ENCODE measurements around the gene PTPN12. TPM values are rescaled to one million over a fixed set of nuclear protein-coding genes. Genes with fewer than 3 reads are reported as not detected.
"Not testable (repeated sequence)": the region's sequence is repeated elsewhere in the genome, so short reads cannot be mapped to it uniquely, and the experiment has no call there.

The PTPN12 gene
- total RNA-seq, 2 donors from 2014 or later: 13.6 to 21.9 TPM

DNA sequence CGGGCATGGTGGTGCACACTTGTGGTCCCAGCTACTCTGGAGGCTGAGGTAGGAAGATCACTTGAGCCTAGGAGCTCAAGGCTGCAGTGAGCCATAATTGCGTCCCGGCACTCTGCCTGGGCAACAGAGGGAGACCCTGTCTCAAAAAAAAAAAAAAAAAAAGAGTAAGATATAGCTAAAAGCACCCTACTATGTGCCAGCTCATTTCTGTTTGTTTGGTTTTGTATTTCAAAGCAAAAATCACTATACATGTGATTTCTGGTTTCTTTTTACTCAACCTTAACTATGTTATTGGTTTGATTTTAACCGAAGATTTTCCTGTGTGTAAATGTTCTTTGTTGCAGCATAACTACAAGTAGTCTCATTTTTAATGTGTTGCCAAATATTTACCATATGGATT is 92.7 kb downstream of the PTPN12 start:
- Mint-ChIP-seq H3K27ac (no peak overlapping the region), H3K36me3 (no peaks in the 10 kb centered on the region), H3K9me3 (no peaks in the 10 kb centered on the region)
- ATAC-seq: no peak
- DNase-seq (ENCODE audit: low spot score in 2 of 2): no peak

DNA sequence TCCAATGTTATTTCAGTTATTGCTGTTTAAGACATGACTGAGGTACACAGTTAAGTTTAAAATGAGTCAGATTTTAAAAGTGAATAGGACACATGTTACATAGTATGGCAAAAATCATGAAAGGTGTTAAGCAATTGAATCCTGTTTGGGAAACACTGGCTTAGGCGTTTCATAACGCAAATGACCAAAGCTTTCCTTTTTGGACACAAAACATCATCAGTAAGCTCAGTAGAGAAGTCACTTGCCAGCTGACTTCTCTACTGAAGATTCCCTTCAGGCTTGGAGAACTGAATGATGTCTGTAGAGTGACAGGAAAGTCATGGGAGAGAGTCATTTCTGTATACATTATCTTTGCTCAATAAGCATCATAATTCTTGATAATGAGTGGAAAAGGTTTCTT is 94.7 kb downstream of the PTPN12 start:
- Mint-ChIP-seq H3K27ac (no peak overlapping the region), H3K36me3 (no peaks in the 10 kb centered on the region), H3K9me3 (no peaks in the 10 kb centered on the region)
- DNase-seq (ENCODE audit: low spot score in 2 of 2) (no peak), ATAC-seq (no peak)

DNA sequence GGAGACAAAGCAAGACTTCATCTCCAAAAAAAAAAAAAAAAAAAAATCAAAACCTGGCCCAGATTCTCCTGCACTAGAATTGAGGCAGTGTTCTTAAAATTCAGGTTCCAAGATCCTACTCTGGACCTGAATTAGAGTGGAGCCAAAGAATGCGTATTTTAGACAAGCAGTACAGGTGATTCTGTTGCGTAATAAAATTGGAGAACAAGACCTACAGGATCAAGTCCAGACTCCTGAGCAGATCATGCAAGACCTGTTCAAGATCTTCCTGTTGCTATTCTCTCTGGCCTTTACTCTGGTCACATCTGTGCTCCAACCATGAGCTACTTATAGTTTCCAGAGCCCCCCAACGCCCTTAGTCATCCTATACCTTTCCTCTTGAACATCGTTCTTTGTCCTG is 107.7 kb downstream of the PTPN12 start:
- Mint-ChIP-seq H3K9me3 (no peaks in the 10 kb centered on the region), H3K27ac (no peak overlapping the region), H3K36me3 (no peaks in the 10 kb centered on the region)
- ATAC-seq: no peak
- no peak for DNase-seq (ENCODE audit: low spot score in 2 of 2)

DNA sequence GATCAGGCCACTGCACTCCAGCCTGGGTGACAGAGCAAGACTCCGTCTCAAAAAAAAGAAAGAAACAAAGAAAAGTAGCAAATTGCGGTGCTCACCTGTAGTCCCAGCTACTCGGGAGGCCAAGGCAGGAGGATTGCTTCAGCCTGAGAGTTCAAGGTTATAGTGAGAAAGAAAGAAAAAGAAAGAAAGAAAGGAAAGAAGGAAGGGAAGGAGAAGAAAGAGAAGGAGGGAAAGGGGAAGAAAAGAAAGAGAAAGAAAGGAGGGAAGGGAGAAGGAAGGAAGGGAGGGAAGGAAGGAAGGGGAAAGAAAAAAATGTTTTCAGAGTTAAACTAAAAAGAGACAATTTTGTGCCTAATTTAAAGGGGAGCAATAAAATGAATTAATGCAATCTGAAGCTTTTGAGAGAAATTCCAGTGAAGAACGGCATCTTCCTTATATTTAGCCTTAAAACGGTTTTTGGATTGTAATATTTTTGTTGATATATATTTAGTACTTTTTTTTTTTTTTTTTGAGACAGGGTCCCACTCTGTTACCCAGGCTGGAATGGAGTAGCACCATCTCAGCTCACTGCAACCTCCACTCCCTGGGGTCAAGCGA is 111.7 kb downstream of the PTPN12 start:
- Mint-ChIP-seq H3K36me3 (no peaks in the 10 kb centered on the region), H3K27ac (no peak overlapping the region)
- ATAC-seq: no peak

DNA sequence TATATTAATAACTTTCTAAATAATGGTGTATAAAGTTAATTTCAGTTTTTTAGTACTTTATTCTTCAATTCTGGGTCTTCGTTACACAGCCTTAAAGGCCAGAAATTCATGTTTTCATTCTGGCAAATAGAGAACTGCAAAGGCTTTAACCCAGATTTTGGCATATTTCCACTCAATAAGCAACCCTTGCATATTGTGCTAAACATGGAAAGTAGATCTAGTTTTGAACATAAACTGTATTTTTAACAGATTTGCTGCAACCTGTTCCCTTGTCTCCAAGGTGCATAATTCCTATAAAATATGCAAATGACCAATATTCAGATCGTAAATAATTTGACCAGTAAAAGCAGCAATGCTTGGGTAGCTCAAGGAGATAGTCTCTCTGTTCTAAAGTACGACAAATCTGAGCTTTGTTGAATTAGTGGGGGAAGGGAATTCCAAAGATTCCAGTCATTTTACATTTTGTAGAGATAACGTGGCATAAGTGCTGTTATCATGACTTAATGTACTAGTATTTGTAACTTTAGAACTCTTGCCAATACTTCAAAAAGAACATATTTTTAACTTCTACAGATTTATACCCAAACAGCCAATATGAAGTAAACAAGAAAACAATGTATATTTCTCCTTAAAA is 112.7 kb downstream of the PTPN12 start:
- Mint-ChIP-seq H3K36me3 (no peaks in the 10 kb centered on the region), H3K9me3 (no peaks in the 10 kb centered on the region), H3K27ac (no peak overlapping the region)
- DNase-seq (ENCODE audit: low spot score in 2 of 2) (no peak), ATAC-seq (no peak)

More for the DNA sequence above, 111.7 kb downstream of the PTPN12 start:
- H3K9me3 Mint-ChIP-seq: no peaks in the 10 kb centered on the region
- no peak for DNase-seq (ENCODE audit: low spot score in 2 of 2)

DNA sequence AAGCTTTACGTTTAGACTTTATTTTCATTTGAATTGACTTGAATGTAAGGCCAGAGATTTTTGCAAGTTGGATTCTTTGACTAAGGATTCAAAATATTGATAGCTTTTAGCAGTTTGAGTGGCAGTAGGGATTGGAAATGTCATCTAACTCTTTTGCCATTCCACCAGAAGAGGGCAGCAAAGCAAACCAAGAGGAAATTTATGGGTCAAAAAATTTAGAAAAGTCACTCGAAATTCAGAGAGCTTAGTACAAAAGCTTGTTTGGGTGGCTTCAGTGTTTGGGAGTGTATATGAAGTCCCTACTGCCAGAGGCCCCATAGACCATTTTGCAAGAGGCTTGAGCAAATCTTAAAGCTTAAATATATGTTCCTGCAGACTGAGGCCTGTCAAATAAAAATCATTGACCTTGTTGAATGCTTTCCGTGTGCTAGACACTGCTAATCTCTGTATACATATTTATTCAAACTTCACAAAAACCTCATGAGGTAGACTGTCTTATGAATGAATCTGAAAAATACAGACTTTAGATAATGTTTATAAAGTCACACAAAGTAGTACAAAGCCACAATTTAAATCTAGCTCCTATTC is 114.6 kb downstream of the PTPN12 start:
- H3K9me3 Mint-ChIP-seq: no peaks in the 10 kb centered on the region
- no peaks in the 10 kb centered on the region for H3K36me3 Mint-ChIP-seq
- DNase-seq (ENCODE audit: low spot score in 2 of 2) (peak in 1 of 2 donors; percentile 51), ATAC-seq (no peak)
- no peak overlapping the region for H3K27ac Mint-ChIP-seq

DNA sequence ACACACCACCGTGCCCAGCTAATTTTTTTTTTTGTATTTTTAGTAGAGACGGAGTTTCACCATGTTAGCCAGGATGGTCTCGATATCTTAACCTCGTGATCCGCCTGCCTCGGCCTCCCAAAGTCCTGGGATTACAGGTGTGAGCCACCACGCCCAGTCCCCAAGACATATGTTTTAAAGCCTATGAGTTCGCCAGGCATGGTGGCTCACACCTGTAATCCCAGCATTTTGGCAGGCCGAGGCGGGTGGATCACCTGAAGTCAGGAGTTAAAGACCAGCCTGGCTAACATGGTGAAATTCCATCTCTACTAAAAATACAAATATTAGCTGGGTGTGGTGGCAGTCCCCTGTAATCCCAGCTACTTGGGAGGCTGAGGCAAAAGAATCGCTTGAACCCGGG is 115.7 kb downstream of the PTPN12 start:
- ATAC-seq: not testable (repeated sequence)

DNA sequence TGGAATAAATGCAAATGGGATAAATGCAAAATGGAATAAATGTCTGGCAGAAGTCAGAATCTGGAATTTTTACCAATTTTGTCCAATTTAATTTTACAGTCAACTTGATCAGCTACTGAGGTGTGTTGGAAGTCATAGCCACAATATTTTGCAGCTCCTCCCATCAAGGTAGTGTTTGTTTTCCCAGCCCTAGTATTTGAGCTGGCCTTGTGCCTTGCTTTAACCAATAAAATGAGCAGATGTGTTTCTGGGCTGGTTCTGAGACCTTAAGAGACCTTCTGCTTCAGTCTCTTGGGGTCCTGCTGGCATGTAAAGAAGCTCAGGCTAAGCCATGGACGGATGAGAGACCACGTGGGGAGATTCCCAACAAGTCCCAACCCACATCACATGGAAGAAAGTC is 116.5 kb downstream of the PTPN12 start:
- DNase-seq (ENCODE audit: low spot score in 2 of 2) (no peak), ATAC-seq (no peak)
- no peak overlapping the region for H3K27ac Mint-ChIP-seq
- no peaks in the 10 kb centered on the region for H3K9me3 Mint-ChIP-seq
- H3K36me3 Mint-ChIP-seq: no peaks in the 10 kb centered on the region

More for the DNA sequence above, 115.7 kb downstream of the PTPN12 start:
- H3K27ac Mint-ChIP-seq; DNase-seq (ENCODE audit: low spot score in 2 of 2); H3K36me3 Mint-ChIP-seq; H3K9me3 Mint-ChIP-seq: not testable (repeated sequence)

DNA sequence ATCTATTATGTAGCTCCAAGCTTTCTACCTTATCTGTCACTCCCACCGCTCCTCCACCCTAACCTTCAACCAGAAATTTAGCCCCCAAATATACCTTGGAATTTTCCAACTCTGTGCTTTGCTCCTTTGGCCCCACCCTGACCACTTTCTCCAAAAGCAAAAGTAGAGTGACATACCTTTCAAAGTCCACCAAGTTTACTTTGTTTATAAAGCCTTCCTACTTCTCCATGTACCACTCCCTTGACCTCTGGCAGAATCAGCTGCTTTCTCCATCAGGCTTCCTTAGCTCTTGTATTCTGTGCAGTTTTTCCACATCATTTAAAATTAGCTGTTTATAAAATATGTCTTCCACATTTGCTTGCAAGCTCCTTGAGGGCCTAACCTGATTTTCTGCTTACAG is 118.3 kb downstream of the PTPN12 start:
- Mint-ChIP-seq H3K27ac (no peak overlapping the region), H3K36me3 (no peaks in the 10 kb centered on the region), H3K9me3 (no peaks in the 10 kb centered on the region)
- ATAC-seq (no peak), DNase-seq (ENCODE audit: low spot score in 2 of 2) (no peak)

DNA sequence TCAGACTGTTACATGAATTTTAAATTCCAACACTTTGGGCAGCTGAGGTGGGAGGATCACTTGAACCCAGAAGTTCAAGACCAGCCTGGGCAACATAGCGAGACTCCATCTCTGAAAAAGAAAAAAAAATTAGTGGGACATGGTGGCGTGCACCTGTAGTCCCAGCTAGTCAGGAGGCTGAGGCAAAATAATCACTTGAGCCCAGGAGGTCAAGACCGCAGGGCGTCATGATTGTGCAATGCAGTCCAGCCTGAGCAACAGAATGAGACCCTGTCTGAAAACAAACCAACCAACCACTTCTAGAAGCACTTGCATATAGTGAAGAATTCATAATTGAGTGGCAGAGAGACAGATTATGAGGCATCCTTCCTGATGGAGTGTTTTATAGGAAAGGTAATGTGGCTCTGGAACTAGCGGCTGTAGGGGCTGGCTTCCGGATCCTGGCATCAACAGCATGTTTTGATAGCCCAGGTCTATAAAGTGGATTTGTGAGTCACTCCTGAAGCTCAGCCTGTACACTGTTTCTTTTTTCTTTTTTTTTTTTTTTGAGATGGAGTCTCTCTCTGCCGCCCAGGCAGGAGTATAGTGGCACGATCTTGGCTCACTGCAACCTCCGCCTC is 118.9 kb downstream of the PTPN12 start:
- Mint-ChIP-seq H3K27ac (no peak overlapping the region), H3K36me3 (no peaks in the 10 kb centered on the region), H3K9me3 (no peaks in the 10 kb centered on the region)
- DNase-seq (ENCODE audit: low spot score in 2 of 2): no peak
- no peak for ATAC-seq

DNA sequence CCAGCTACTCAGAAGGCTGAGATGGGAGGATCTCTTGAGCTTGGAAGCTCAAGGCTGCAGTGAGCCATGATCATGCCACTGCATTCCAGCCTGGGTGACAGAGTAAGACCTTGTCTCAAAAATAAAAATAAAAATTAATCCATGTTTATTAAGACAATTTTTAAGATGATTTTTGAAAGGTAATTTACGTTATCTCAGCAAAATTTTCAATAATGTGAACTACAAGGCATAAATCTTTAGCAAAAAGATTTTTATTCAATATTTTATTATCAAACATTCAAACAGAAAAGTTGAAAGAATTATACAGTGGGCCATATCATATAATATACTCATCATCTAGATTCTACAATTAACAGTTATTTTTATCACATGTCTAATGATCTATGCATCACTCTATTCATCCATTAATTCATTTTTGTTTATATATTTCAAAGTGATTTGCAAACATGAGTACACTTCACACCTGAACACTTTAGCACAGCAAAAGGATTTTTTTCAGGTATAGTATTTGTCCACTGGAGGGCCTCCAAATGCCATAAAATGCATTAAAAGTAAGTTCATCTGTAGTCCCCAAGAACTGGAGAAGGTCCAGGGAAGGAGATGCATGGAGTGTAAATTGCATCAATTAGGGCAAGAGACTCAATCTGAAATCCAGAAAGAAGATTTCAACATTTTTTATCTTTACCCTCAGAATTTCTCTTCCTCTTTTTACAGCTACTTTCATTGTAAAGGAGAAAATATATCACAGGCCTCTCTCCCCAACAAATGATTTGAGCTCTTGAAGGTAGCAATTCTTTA is 120.5 kb downstream of the PTPN12 start:
- ATAC-seq (peak; percentile 58 to 69), DNase-seq (ENCODE audit: low spot score in 2 of 2) (peak in 1 of 2 donors; percentile 14)
- Mint-ChIP-seq H3K27ac (no peak overlapping the region), H3K36me3 (no peaks in the 10 kb centered on the region), H3K9me3 (no peaks in the 10 kb centered on the region)

DNA sequence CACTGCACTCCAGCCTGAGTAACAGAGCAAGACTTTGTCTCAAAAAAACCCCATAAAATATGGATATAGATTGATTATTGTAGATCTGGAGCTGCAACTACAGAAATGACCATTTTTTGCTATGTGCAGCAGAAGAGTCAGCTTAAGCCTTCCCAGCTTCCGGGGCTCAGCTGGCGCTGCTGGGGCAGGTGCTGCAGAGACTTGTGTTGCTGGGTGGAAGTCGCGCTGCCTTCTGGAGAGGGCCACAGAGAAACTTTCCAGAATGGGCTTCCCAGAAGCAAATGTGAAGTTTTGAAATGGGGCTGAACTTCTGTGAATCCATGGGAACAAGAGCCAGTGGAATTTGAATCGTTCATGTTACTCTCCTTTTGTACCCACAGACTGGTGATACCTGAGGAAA is 121.8 kb downstream of the PTPN12 start:
- Mint-ChIP-seq H3K36me3 (no peaks in the 10 kb centered on the region), H3K9me3 (no peaks in the 10 kb centered on the region), H3K27ac (no peak overlapping the region)
- ATAC-seq: no peak
- no peak for DNase-seq (ENCODE audit: low spot score in 2 of 2)

DNA sequence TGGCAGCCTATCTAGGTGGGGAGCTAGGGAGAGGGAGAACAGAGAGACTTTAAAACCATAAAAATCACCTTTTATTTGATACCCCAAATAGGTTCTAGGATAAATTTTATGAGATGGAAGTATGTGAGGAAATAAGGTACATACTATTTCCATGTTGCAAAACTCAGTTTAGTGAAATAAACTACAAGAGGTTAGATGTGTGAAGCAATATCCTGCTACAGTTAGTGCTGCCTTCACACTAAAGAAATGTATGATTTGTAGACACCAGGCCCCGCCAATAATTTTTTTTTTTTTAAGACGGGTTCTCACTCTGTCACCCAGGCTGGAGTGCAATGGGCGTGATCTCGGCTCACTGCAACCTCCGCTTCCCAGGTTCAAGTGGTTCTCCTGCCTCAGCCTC is 124.7 kb downstream of the PTPN12 start:
- DNase-seq (ENCODE audit: low spot score in 2 of 2): no peak
- H3K27ac Mint-ChIP-seq: peak overlapping the region in 1 of 2 donors; percentile 36
- H3K36me3 Mint-ChIP-seq: no peaks in the 10 kb centered on the region
- no peak for ATAC-seq
- H3K9me3 Mint-ChIP-seq: no peaks in the 10 kb centered on the region

DNA sequence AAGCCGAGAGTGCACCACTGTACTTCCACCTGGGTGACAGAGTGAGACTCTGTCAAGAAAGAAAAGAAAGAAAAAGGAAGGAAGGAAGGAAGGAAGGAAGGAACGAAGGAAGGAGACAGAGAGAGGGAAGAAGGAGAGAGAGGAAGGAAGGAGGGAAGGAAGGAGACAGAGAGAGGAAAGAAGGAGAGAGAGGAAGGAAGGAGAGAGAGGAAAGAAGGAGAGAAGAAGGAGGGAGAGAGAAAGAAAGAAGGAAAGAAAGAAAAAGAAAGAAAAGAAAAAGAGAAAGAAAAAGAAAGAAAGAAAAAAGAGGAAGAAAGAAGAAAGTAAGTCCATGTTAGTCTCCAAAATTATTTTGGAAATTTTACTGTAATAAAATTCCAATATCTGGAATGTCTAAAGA is 125.8 kb downstream of the PTPN12 start:
- H3K27ac Mint-ChIP-seq: peak overlapping the region in 1 of 2 donors; percentile 6
- H3K9me3 Mint-ChIP-seq: no peaks in the 10 kb centered on the region
- DNase-seq (ENCODE audit: low spot score in 2 of 2): no peak
- ATAC-seq: no peak
- H3K36me3 Mint-ChIP-seq: no peaks in the 10 kb centered on the region

DNA sequence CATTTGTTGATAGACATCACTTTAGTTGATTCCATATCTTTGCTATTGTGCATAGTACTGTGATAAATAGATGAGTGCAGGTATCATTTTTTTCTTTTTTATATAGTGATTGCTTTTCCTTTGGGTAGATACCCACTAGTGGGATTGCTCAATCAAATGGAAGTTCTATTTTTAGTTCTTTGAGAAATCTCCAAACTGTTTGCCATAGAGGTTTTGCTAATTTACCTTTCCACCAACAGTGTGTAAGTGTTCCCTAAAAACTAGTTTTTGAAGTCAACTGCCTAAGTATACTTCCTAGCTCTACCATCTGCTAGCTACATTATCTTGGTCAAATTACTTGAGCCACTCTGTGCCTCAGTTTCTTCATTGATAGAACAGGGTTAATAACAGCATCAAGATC is 127.6 kb downstream of the PTPN12 start:
- no peak for DNase-seq (ENCODE audit: low spot score in 2 of 2)
- Mint-ChIP-seq H3K9me3 (no peaks in the 10 kb centered on the region), H3K36me3 (no peaks in the 10 kb centered on the region), H3K27ac (no peak overlapping the region)
- ATAC-seq: no peak

DNA sequence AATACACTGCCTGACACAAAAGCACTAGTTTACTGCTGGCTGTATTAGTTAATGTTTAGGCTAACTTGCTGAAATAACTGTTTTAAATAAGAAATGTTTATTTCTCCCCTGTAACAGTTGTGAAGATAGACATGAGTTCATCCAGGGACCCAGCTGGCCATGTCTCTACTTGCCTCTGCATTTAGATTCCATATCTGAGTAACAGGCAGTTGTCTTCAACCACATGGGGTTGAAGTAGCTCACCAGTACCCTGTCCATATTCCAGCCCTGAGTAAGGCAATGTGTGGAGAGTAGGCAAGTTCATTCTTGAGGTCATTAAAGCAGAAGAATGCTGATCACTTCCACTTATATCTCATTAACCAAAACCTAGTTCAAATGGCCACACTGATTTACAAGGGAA is 128.1 kb downstream of the PTPN12 start:
- Mint-ChIP-seq H3K27ac (no peak overlapping the region), H3K36me3 (no peaks in the 10 kb centered on the region), H3K9me3 (no peaks in the 10 kb centered on the region)
- no peak for ATAC-seq
- DNase-seq (ENCODE audit: low spot score in 2 of 2): no peak

DNA sequence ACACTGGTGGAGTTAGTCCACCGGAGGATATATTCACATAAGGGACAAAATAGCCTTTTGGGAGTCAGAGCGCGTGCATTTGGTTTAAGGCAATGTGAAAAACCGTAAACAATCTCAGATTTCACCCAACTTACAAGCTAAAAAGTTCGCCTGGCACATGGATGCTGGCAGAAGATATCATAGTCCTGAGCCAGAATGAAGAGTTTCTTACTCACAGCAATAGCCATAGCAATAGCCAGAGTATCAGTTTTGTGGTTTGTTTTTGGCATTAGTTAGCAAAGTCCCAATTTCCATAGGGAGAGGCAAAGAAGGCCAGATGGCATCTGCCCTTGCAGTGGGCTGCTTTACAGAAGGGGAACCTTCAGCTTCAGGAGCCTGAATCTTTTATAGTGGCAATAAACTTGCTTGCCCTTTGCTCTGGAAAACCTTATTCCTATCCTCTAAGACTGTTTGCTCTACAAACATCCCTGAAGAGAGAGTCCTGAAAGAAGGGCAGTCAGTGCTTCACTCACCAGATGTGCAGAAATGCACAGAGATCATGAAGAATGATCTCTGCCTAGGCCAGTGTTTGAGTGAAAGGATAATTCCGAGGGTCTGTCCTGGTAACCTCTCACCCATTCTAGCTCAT is 130.5 kb downstream of the PTPN12 start:
- ATAC-seq (no peak), DNase-seq (ENCODE audit: low spot score in 2 of 2) (no peak)
- H3K9me3 Mint-ChIP-seq: no peaks in the 10 kb centered on the region
- H3K36me3 Mint-ChIP-seq: no peaks in the 10 kb centered on the region
- H3K27ac Mint-ChIP-seq: no peak overlapping the region
